ENCODE measurements around the gene BIK. TPM values are rescaled to one million over a fixed set of nuclear protein-coding genes. Genes with fewer than 3 reads are reported as not detected.

Gene BIK
- total RNA-seq, 4 donors from 2014 or later = 6.1 to 15.6 (median 13.5) TPM

DNA sequence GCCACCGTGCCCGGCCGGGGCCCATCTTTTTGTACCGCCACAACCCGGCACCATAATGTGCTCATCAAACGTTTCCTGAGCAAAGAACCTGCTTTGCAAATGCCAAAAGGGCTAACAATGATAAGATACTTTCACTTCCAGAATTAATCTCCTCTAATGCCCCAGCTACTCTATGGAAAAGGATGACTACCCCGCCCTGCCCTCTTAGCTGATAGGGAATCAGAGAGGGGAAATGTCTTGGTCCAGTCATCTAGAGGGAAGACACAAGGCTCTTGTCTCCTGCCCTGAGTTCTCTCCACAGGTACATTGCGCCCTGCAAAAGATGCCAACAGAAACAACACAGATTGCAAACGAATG, 21.9 kb upstream of the BIK start:
- DNase-seq = no peak
- intact Hi-C loops (cut with DNase I) = loop anchor here (5.0 kb wide), 1 partner anchor 216 kb away; no protein-coding TSS in a partner anchor
- no peak for TF ChIP-seq POLR2A (IDR thresholded peaks at IDR 0.05)
- TF ChIP-seq CTCF (IDR thresholded peaks at IDR 0.05) = no peak
- Histone ChIP-seq H3K27me3 (no peaks in the 10 kb centered on the region), H3K36me3 (no peaks in the 10 kb centered on the region), H3K9me3 (no peaks in the 10 kb centered on the region), H3K27ac (peak overlapping the region; percentile 78 to 84 (median 80)), H3K4me3 (peak overlapping the region; percentile 64 to 87 (median 76)), H3K4me1 (peaks cover 6 to 35% (median 16%) of the 10 kb centered on the region in 3 donors)
- WGBS, 2 donors = 0 to 41% methylated on average over 1 to 9 of the region's 9 CpGs

DNA sequence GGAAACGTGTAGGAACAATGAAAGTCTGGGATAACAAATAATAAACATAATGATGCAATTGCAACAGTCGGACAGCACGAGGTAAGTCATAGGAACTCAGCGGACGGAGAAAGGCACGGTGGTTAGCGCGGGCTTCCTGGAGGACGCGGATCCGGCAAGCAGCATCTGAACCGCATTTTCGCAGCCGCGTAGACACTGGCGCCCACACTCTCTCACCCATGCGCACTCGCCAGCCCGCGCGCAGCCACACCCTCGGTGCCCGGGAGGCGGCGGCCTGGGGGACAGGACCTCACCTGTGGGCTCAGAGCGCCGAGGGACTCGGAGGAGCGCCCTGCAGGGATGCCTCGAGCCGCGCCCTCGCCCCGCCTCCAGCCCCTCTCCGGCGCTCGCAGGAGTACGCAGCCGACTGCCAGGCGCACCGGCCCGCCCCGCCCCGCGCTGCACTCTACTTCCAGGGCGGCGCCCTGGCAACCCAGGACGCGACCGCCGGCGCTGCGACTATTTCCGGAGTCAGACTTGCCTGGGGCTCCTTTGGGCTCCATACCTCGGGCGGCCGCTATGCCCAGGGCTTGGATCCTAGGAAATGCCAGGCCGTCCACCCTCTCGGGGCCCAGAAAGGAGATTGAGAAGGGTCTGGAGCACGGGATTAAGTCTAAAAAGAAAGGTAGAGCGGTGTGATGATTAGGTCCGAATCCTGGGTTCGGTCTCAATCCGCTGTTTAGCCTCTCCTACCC, 21.4 kb upstream of the BIK start, which contains the start of gene TTLL1:
Gene TTLL1 (minus strand): TSS at position 408 of the 734 bp plus-strand sequence. CDS start 13,805 bp downstream, outside the sequence.
- peaks cover 6 to 40% (median 17%) of the 10 kb centered on the region in 3 donors for H3K4me1 ChIP-seq
- H3K9me3 ChIP-seq = no peaks in the 10 kb centered on the region
- intact Hi-C loops (cut with DNase I) = loop anchor here (5.0 kb wide), 1 partner anchor 217 kb away; no protein-coding TSS in a partner anchor
- no peaks in the 10 kb centered on the region for H3K36me3 ChIP-seq
- TF ChIP-seq CTCF (IDR thresholded peaks at IDR 0.05) = peak in 3 of 6 experiments; percentile 14 to 39 (median 31)
- peak in 2 of 4 donors; percentile 6 to 52 for TF ChIP-seq POLR2A (IDR thresholded peaks at IDR 0.05)
- no peaks in the 10 kb centered on the region for H3K27me3 ChIP-seq
- WGBS, 2 donors = 7 to 9% methylated on average over 27 to 34 of the region's 64 CpGs
- peak; percentile 44 for DNase-seq
- H3K27ac ChIP-seq = peak within 1 kb of the TSS; percentile 78 to 84 (median 80)
- peak within 1 kb of the TSS; percentile 64 to 87 (median 76) for H3K4me3 ChIP-seq

- intact Hi-C loops (cut with DNase I) = no loop called here
- Histone ChIP-seq H3K4me3 (no peak overlapping the region), H3K36me3 (no peaks in the 10 kb centered on the region), H3K27me3 (no peaks in the 10 kb centered on the region), H3K4me1 (peaks cover 11 to 51% (median 20%) of the 10 kb centered on the region in 3 donors), H3K27ac (peak overlapping the region in 3 of 4 donors; percentile 78 to 84 (median 78)), H3K9me3 (no peaks in the 10 kb centered on the region)
- DNase-seq = no peak
- peak; percentile 22 to 63 (median 37) for TF ChIP-seq CTCF (IDR thresholded peaks at IDR 0.05)
- TF ChIP-seq POLR2A (IDR thresholded peaks at IDR 0.05) = no peak
- 34 to 47% methylated on average over 6 of the region's 6 CpGs for WGBS, 2 donors
Observed at GRCh38 chr22:43090130-43090789, 20.3 kb upstream of the BIK start.

GRCh38 chr22:43092085-43092484, 18.5 kb upstream of the BIK start:
- peak overlapping the region in 1 of 4 donors; percentile 15 for H3K27ac ChIP-seq
- intact Hi-C loops (cut with DNase I) = no loop called here
- H3K4me3 ChIP-seq = no peak overlapping the region
- peaks cover 0 to 9% (median 7%) of the 10 kb centered on the region in 3 donors for H3K9me3 ChIP-seq
- no peaks in the 10 kb centered on the region for H3K36me3 ChIP-seq
- peaks cover 11 to 45% (median 16%) of the 10 kb centered on the region in 3 donors for H3K4me1 ChIP-seq
- no peaks in the 10 kb centered on the region for H3K27me3 ChIP-seq
- DNase-seq = no peak
- 64 to 67% methylated on average over 9 of the region's 9 CpGs for WGBS, 2 donors
- TF ChIP-seq POLR2A (IDR thresholded peaks at IDR 0.05) = no peak
- TF ChIP-seq CTCF (IDR thresholded peaks at IDR 0.05) = no peak

GRCh38 chr22:43094085-43094484, 16.5 kb upstream of the BIK start:
- Histone ChIP-seq H3K9me3 (peaks cover 0 to 9% (median 9%) of the 10 kb centered on the region in 3 donors), H3K27me3 (no peaks in the 10 kb centered on the region), H3K36me3 (no peaks in the 10 kb centered on the region), H3K4me3 (no peak overlapping the region), H3K27ac (peak overlapping the region in 1 of 4 donors; percentile 25), H3K4me1 (peaks cover 5 to 49% (median 19%) of the 10 kb centered on the region in 3 donors)
- TF ChIP-seq POLR2A (IDR thresholded peaks at IDR 0.05) (no peak), CTCF (IDR thresholded peaks at IDR 0.05) (peak in 2 of 6 experiments; percentile 6 to 47)
- intact Hi-C loops (cut with DNase I) = no loop called here
- no peak for DNase-seq
- WGBS, 2 donors = 34 to 45% methylated on average over 4 to 7 of the region's 7 CpGs
